Ovary (tissue), 9 donors: ENCODE measurements around the gene DAPK1. TPM values are rescaled to one million over a fixed set of nuclear protein-coding genes. Genes with fewer than 3 reads are reported as not detected.

Source experiments
- DNase-seq, 5 donors: peaks; one replicate each; pipeline ENCODE4 v3.0.0-alpha.2; 2019 to 2020
- H3K27ac ChIP-seq, 2 donors: fragments of 200-600 bp; one replicate each; pipeline versions ENCODE4 v1.5.1 to v1.8.0; 2019 to 2022
- H3K27me3 ChIP-seq: fragments of 200-600 bp; one replicate; pipeline ENCODE4 v1.8.0; 2022
- H3K36me3 ChIP-seq: fragments of 200-600 bp; sonication (generic); one replicate; pipeline ENCODE4 v1.5.1; 2019
- H3K4me1 ChIP-seq: one replicate; pipeline ENCODE4 v1.8.1; 2013; ENCODE audit warnings: mild to moderate bottlenecking, moderate library complexity; ENCODE audit not compliant: insufficient read depth
- H3K4me3 ChIP-seq: fragments of 200-600 bp; sonication (generic); one replicate; pipeline ENCODE4 v1.5.1; 2017
- H3K9me3 ChIP-seq, 2 donors: fragments of 200-600 bp in 1 of 2; sonication (generic) in 1 of 2; one replicate each; pipeline versions ENCODE4 v1.5.1 to v1.8.1; 2013 to 2019; ENCODE audit warnings: mild to moderate bottlenecking in 1 of 2, moderate library complexity in 1 of 2
- EP300 ChIP-seq: sonication (generic); formaldehyde crosslinking; IDR thresholded peaks from one replicate; pipeline ENCODE4 v1.6.1; 2017; ENCODE audit warnings: antibody characterized with exemption
- POLR2A ChIP-seq: fragments of 450-650 bp; IDR thresholded peaks from one replicate; pipeline ENCODE4 v1.6.1; 2017; ENCODE audit warnings: antibody characterized with exemption, mild to moderate bottlenecking, moderate library complexity
- WGBS, 3 donors: extraction: QIAGEN DNeasy Blood & Tissue Kit in 1 of 3; methylation state at CpG; one replicate each; pipeline versions ENCODE4 v1.1.5 to v1.1.7; 2013 to 2017; 5-methylcytosine and 5-hydroxymethylcytosine counted together
- intact Hi-C, 4 donors: fragments of 100-400 bp; cut with DNase I; formaldehyde crosslinking; loops; one replicate each; pipeline versions ENCODE4 v1.11.0 to v1.15.1; 2022 to 2023
- polyA plus RNA-seq, 2 donors: library from polyadenylated mRNA; stranded (reverse); fragments of 200-250 nt in 1 of 2; fragments of 350-450 nt in 1 of 2; fragmentation: Illumina TruSeq in 1 of 2; extraction: RNeasy Lipid Tissue Mini Kit (QIAGEN cat#74804) in 1 of 2; gene quantifications; one replicate each; pipeline ENCODE4 v1.2.3, GENCODE V29; 2013 to 2014
- total RNA-seq, 7 donors: library from RNA; depleted of rRNA in 2 of 7; stranded (reverse); fragments of >200 nt in 2 of 7; fragmentation: NEBNext Ultra II Directional in 3 of 7; extraction: Animal tissue kit (Norgen Biotek cat#: 25700) in 3 of 7; gene quantifications; one replicate each; pipeline versions ENCODE4 v1.1.0 to v1.2.4, GENCODE V29; 2016 to 2023
- TF ChIP-seq, protein P1 (sequence below), 3 donors: fragments of 450-650 bp in 2 of 3; fragments of 200-600 bp in 1 of 3; IDR thresholded peaks; one replicate each; pipeline versions ENCODE4 v1.5.1 to v1.8.0; 2016 to 2022; ENCODE audit warnings: antibody characterized with exemption in 3 of 3, mild to moderate bottlenecking in 1 of 3
- donor health status: DM: no; HTN: no; CAD: no; lungs with moderate emphysema.
- donor health status: DM: no; HTN: no; CAD: no.
- donor health status: Bipolar disorder and iron deficiency.
- donor health status: DM: yes; HTN: yes; CAD: no.
- donor health status: DM: no; HTN: no; CAD: no.
- donor health status: DM: yes; HTN: yes; CAD: no.

DAPK1 gene
- total and polyA plus RNA-seq, 9 donors, result 39.3 to 133 (median 89.6) TPM

DNA sequence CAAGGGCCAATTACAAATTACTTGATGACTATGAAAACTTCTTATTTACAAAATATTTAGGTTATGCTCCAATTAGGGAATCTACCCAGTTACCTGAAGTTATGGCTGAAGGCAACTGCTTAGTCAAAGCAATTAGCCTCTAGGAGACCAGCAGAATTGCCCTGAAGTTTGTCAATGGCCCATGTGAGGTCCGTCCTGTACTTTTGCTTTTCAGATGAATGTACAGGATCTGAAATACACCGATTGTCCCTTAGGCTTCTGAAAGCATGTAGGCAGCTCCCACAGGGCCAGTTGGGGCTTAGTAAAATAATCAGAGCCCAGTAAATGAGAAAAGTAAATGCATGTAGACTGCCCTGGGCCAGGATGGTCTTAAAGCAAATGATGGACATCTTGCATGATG, 93.3 kb downstream of the DAPK1 start:
- intact Hi-C loops, result no loop called here
- peak in 1 of 5 donors; percentile 1 for DNase-seq
- Histone ChIP-seq H3K9me3 (no peaks in the 10 kb centered on the region), H3K4me1 (peaks cover 33% of the 10 kb centered on the region), H3K27ac (no peak overlapping the region), H3K27me3 (no peaks in the 10 kb centered on the region), H3K4me3 (no peak overlapping the region), H3K36me3 (no peaks in the 10 kb centered on the region)
- TF ChIP-seq POLR2A (no peak), EP300 (no peak)
- TF ChIP-seq, protein P1, sequence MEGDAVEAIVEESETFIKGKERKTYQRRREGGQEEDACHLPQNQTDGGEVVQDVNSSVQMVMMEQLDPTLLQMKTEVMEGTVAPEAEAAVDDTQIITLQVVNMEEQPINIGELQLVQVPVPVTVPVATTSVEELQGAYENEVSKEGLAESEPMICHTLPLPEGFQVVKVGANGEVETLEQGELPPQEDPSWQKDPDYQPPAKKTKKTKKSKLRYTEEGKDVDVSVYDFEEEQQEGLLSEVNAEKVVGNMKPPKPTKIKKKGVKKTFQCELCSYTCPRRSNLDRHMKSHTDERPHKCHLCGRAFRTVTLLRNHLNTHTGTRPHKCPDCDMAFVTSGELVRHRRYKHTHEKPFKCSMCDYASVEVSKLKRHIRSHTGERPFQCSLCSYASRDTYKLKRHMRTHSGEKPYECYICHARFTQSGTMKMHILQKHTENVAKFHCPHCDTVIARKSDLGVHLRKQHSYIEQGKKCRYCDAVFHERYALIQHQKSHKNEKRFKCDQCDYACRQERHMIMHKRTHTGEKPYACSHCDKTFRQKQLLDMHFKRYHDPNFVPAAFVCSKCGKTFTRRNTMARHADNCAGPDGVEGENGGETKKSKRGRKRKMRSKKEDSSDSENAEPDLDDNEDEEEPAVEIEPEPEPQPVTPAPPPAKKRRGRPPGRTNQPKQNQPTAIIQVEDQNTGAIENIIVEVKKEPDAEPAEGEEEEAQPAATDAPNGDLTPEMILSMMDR (IDR thresholded peaks at IDR 0.05), result no peak
- 88 to 95% (median 89%) methylated on average over 2 of the region's 2 CpGs for WGBS, 3 donors

DNA sequence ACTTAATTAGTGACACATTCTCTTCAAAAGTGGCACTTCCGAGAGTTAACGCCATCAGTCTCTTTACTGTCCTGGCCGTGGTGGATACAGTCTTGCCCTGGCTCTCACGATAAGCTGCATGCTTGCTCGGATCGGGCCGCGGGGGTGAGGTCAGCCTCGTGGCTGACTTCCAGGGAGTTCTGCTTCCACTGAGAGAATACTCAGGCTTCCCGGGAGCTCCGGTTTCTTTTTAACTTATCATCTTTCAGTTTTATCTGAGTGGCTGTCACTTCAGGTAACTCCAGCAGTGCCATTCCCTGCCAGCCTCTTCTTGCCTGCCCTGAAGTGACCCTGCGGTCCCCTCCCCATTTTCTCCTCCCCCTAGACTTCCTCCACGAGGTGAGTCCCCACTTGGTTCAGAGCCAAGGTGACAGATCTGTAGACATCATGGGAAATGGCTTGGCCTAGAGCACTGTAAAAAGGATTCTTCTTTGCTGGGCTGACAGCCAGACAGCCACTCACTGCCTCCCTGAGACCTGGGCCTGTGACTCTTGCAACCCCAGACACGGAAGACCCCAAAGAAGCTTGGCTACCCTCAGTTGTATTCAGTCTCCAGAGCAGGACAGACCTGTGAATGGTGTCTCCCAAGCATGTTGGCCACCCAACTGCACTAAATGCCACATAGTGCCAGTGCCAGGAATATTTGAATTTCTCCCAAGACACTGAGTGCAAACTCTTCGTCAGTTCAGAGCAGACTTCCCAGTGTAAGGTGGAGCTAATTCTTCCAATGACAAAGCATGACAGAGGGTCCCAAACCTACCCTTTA, 95.1 kb downstream of the DAPK1 start:
- peak; percentile 64 to 85 (median 75) for DNase-seq
- peaks cover 49% of the 10 kb centered on the region for H3K4me1 ChIP-seq
- peak overlapping the region in 1 of 2 donors; percentile 39 for H3K27ac ChIP-seq
- H3K36me3 ChIP-seq, result no peaks in the 10 kb centered on the region
- H3K9me3 ChIP-seq, result no peaks in the 10 kb centered on the region
- TF ChIP-seq, protein P1 (IDR thresholded peaks at IDR 0.05), result no peak
- TF ChIP-seq POLR2A (no peak), EP300 (no peak)
- WGBS, 3 donors, result 10 to 17% (median 13%) methylated on average over 15 of the region's 15 CpGs
- no peak overlapping the region for H3K4me3 ChIP-seq
- H3K27me3 ChIP-seq, result no peaks in the 10 kb centered on the region
- intact Hi-C loops, result no loop called here

DNA sequence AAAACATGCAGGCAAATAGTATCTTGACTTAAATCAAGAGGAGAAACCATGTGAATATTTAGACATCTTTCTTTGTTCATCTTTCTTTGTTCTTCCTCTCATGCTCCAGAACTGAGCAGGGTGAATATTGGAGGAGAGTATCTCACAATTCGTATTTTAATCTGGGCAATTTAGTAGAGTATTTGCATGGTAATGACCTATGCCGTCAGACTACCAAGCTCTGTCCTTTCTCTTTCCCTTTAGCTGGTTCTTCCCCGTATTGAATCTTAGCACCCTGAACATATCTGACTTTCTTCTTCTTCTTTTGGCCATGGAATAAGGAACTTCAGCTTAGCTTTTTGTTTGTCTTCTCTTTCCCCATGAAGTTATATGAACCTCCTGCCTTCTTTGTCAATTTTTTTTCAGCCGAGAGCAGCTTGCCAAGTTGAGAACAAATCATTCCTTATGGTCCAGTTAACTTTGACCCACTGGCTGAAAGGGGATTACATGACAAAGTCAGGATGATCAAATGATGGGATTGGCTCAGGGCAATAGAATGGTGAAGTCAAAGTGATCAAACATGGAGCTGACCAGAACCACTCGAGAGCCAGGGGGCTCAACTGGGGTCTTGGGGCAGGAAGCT, 95.8 kb downstream of the DAPK1 start:
- intact Hi-C loops, result no loop called here
- DNase-seq, result no peak
- Histone ChIP-seq H3K4me1 (peaks cover 53% of the 10 kb centered on the region), H3K9me3 (no peaks in the 10 kb centered on the region), H3K4me3 (no peak overlapping the region), H3K27me3 (no peaks in the 10 kb centered on the region), H3K27ac (no peak overlapping the region), H3K36me3 (no peaks in the 10 kb centered on the region)
- WGBS, 3 donors, result 70 to 80% (median 71%) methylated on average over 5 of the region's 5 CpGs
- no peak for TF ChIP-seq POLR2A
- TF ChIP-seq, protein P1 (IDR thresholded peaks at IDR 0.05), result no peak

DNA sequence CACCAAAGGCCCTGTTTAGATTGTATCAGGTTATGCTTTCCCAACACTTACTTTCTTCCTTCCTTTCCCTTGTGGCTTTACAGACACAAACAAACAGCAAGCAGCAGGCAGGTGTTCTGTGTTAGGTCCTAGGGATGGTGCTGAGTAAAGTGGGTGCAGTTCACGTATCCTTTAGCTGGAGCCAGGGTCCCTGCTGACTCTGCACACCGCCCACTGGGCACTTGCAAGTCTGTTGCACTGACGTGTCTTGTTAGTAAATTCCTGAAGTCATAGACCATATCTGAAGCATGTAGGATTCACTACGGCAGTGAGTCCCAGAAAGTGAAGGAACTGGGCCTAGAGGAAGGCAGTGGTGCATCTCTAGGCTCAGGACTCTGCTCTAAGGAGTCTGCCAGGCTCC, 96.5 kb downstream of the DAPK1 start:
- peaks cover 57% of the 10 kb centered on the region for H3K4me1 ChIP-seq
- TF ChIP-seq, protein P1 (IDR thresholded peaks at IDR 0.05), result no peak
- TF ChIP-seq POLR2A (no peak), EP300 (no peak)
- no peak overlapping the region for H3K4me3 ChIP-seq
- no peaks in the 10 kb centered on the region for H3K36me3 ChIP-seq
- no peak for DNase-seq
- WGBS, 3 donors, result 62 to 74% (median 65%) methylated on average over 4 of the region's 4 CpGs
- no peaks in the 10 kb centered on the region for H3K9me3 ChIP-seq
- no peaks in the 10 kb centered on the region for H3K27me3 ChIP-seq
- intact Hi-C loops, result no loop called here
- H3K27ac ChIP-seq, result no peak overlapping the region
